Stimulated activated CD4-positive, alpha-beta T cell treated with anti-CD3 and anti-CD28 coated beads, TNF-alpha, amount 100 ng/mL, for 48 hours (primary cell): Measurements from ENCODE around the gene DUSP9.
A peak's percentile ranks its signal among the peaks of the same experiment; 100 is the strongest.

Experiments used
- DNase-seq, 3 donors: peaks; one replicate each; pipeline ENCODE4 v3.0.0-alpha.2; 2020; ENCODE audit warnings: low read depth in 3 of 3

The DUSP9 gene

GRCh38 chrX:153649178-153649914 lies 2.3 kb downstream of the DUSP9 start:
- DNase-seq, result peak in 1 of 3 donors; percentile 29

- no peak for DNase-seq
Measured at GRCh38 chrX:153649915-153650782, 3.1 kb downstream of the DUSP9 start.

GRCh38 chrX:153650959-153651358 lies 4.0 kb downstream of the DUSP9 start:
- DNase-seq, result no peak

GRCh38 chrX:153651540-153652079 lies 4.6 kb downstream of the DUSP9 start:
- no peak for DNase-seq

GRCh38 chrX:153653556-153653955 lies 6.6 kb downstream of the DUSP9 start:
- DNase-seq, result no peak

GRCh38 chrX:153657161-153657560 lies 10.2 kb downstream of the DUSP9 start:
- no peak for DNase-seq

- DNase-seq, result no peak
Measured at GRCh38 chrX:153659268-153659667, 12.3 kb downstream of the DUSP9 start.

GRCh38 chrX:153662266-153662665 lies 15.3 kb downstream of the DUSP9 start:
- peak; percentile 13 to 50 (median 27) for DNase-seq

- no peak for DNase-seq
Measured at GRCh38 chrX:153665726-153666306, 18.8 kb downstream of the DUSP9 start.

GRCh38 chrX:153667281-153667955 lies 20.4 kb downstream of the DUSP9 start:
- DNase-seq, result no peak

- peak; percentile 65 to 67 (median 67) for DNase-seq
Measured at GRCh38 chrX:153667956-153668396, 21.0 kb downstream of the DUSP9 start.

GRCh38 chrX:153668423-153669173 lies 21.6 kb downstream of the DUSP9 start:
- DNase-seq, result no peak

- DNase-seq, result peak in 1 of 3 donors; percentile 41
Measured at GRCh38 chrX:153669174-153669890, 22.3 kb downstream of the DUSP9 start.

- DNase-seq, result no peak
Measured at GRCh38 chrX:153669901-153670731, 23.1 kb downstream of the DUSP9 start.

GRCh38 chrX:153670748-153671588 lies 24.0 kb downstream of the DUSP9 start:
- no peak for DNase-seq

- no peak for DNase-seq
Measured at GRCh38 chrX:153671589-153672530, 24.9 kb downstream of the DUSP9 start.
